Measurements from ENCODE around the gene FGD6.

FGD6 gene

DNA sequence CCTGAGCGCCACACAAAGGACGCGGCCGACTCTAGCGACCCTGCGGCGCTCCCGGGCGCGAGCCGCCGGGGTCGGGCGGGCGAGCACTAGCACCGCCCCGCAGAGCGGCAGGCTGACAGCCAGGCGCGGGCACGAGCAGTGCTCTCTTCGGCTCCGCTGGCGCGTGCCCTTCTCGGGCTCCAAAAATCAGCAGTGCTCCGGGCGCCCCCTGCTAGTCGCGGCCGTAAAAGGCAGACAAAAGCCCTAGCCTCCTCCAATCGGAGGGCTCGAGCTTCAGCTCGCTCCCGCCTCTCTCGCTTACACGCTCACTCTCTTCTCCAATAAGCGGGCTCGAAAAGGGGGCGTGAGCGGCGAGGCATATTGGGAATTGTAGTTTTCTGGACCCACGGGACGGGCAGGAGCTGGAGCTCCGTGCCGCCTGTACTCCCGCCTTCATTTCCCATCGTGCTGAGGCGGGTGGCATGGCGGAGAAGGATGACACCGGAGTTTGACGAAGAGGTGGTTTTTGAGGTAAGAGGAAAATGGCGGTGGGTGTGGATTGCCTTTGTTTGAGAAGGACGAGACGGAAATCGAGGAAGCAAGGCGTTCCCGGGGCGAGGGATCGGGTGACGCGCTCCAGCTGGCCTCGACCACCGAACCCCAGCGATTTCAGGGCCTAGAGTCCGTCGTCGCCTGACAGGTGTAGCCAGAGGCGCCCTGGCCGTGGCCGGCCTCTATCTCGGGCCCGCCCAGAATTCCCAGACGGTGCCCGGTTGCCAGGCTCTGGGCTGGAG, at the start of gene FGD6, which contains the start of gene VEZT:
Gene FGD6, minus strand, starts transcription at position 91 of the 773 bp plus-strand sequence. CDS start 227 bp downstream, outside the sequence.
Gene VEZT, plus strand, starts transcription at position 431 of the 773 bp plus-strand sequence. Its CDS starts 44 bp downstream, at position 475.
- Histone ChIP-seq H3K27me3 (ENCODE audit: insufficient read depth, insufficient read length) (no peaks in the 10 kb centered on the region), H3K4me3 (ENCODE audit: insufficient read length, low read depth) (peak within 1 kb of the TSS; percentile 94), H3K4me1 (ENCODE audit: insufficient read depth, insufficient read length) (no peaks in the 10 kb centered on the region), H3K36me3 (ENCODE audit: insufficient read depth, insufficient read length, low read length) (peaks cover 6% of the 10 kb centered on the region), H3K9ac (ENCODE audit: insufficient read length, low read depth) (peak within 1 kb of the TSS; percentile 92), H3K9me3 (ENCODE audit: insufficient read depth, low read length) (no peaks in the 10 kb centered on the region)
- TF ChIP-seq ZNF274 (IDR thresholded peaks at IDR 0.05; ENCODE audit: low read depth, low read length), result no peak
- peak; percentile 59 for TF ChIP-seq YY1 (IDR thresholded peaks at IDR 0.05; ENCODE audit: insufficient read depth, insufficient read length)
- DNase-seq (ENCODE audit: low read depth, low spot score), result peak; percentile 98

DNA sequence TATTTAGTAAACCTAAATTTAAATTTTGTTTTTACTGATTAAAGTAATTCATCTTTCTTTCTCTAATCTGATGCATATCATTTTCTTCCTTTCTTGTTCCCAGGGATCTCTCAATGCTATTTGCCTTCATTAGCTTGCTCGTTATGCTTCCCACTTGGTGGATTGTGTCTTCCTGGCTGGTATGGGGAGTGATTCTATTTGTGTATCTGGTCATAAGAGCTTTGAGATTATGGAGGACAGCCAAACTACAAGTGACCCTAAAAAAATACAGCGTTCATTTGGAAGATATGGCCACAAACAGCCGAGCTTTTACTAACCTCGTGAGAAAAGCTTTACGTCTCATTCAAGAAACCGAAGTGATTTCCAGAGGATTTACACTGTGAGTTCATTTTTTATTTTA, 49.0 kb upstream of the FGD6 start:
- H3K4me1 ChIP-seq (ENCODE audit: insufficient read depth, insufficient read length), result no peaks in the 10 kb centered on the region
- H3K4me3 ChIP-seq (ENCODE audit: insufficient read length, low read depth), result no peak overlapping the region
- peaks cover 63% of the 10 kb centered on the region for H3K36me3 ChIP-seq (ENCODE audit: insufficient read depth, insufficient read length, low read length)
- H3K9ac ChIP-seq (ENCODE audit: insufficient read length, low read depth), result no peak overlapping the region
- H3K27me3 ChIP-seq (ENCODE audit: insufficient read depth, insufficient read length), result no peaks in the 10 kb centered on the region
- TF ChIP-seq SUZ12 (IDR thresholded peaks at IDR 0.05; ENCODE audit: extremely low read depth, insufficient read depth, insufficient read length) (no peak), YY1 (IDR thresholded peaks at IDR 0.05; ENCODE audit: insufficient read depth, insufficient read length) (no peak), ZNF274 (IDR thresholded peaks at IDR 0.05; ENCODE audit: low read depth, low read length) (no peak)
- no peak for DNase-seq (ENCODE audit: low read depth, low spot score)
- no peaks in the 10 kb centered on the region for H3K9me3 ChIP-seq (ENCODE audit: insufficient read depth, low read length)

DNA sequence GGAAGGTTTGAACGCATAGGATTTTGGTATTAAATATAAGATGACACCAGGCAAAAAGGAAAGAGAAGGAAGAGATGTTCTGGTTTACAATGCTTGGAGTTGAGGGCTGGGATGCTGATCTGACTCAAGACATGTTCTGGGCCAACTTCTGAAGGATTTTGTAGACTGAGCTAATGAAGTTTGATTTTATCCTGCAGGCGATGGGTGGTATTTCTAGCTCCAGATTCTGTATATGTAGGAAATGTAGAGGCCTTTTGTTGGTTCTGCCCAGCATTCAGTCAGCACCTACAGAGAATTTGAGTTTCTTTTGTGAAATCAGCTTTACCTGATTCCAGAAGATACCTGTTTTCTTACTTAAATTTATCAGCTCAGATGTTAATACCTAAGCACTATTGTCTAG, 48.5 kb upstream of the FGD6 start:
- TF ChIP-seq YY1 (IDR thresholded peaks at IDR 0.05; ENCODE audit: insufficient read depth, insufficient read length) (no peak), SUZ12 (IDR thresholded peaks at IDR 0.05; ENCODE audit: extremely low read depth, insufficient read depth, insufficient read length) (no peak), ZNF274 (IDR thresholded peaks at IDR 0.05; ENCODE audit: low read depth, low read length) (no peak)
- no peaks in the 10 kb centered on the region for H3K4me1 ChIP-seq (ENCODE audit: insufficient read depth, insufficient read length)
- no peak overlapping the region for H3K9ac ChIP-seq (ENCODE audit: insufficient read length, low read depth)
- H3K4me3 ChIP-seq (ENCODE audit: insufficient read length, low read depth), result no peak overlapping the region
- H3K9me3 ChIP-seq (ENCODE audit: insufficient read depth, low read length), result no peaks in the 10 kb centered on the region
- H3K27me3 ChIP-seq (ENCODE audit: insufficient read depth, insufficient read length), result no peaks in the 10 kb centered on the region
- no peak for DNase-seq (ENCODE audit: low read depth, low spot score)
- H3K36me3 ChIP-seq (ENCODE audit: insufficient read depth, insufficient read length, low read length), result peaks cover 62% of the 10 kb centered on the region

- TF ChIP-seq YY1 (IDR thresholded peaks at IDR 0.05; ENCODE audit: insufficient read depth, insufficient read length), result no peak
- TF ChIP-seq SUZ12 (IDR thresholded peaks at IDR 0.05; ENCODE audit: extremely low read depth, insufficient read depth, insufficient read length), result no peak
- no peak for TF ChIP-seq ZNF274 (IDR thresholded peaks at IDR 0.05; ENCODE audit: low read depth, low read length)
- no peak for DNase-seq (ENCODE audit: low read depth, low spot score)
- no peaks in the 10 kb centered on the region for H3K27me3 ChIP-seq (ENCODE audit: insufficient read depth, insufficient read length)
These were observed 45.5 kb upstream of the FGD6 start for GRCh38 chr12:95262808-95263207.

GRCh38 chr12:95261109-95261508, 43.8 kb upstream of the FGD6 start:
- H3K9me3 ChIP-seq (ENCODE audit: insufficient read depth, low read length), result no peaks in the 10 kb centered on the region
- H3K9ac ChIP-seq (ENCODE audit: insufficient read length, low read depth), result no peak overlapping the region
- H3K4me1 ChIP-seq (ENCODE audit: insufficient read depth, insufficient read length), result no peaks in the 10 kb centered on the region
- TF ChIP-seq YY1 (IDR thresholded peaks at IDR 0.05; ENCODE audit: insufficient read depth, insufficient read length) (no peak), ZNF274 (IDR thresholded peaks at IDR 0.05; ENCODE audit: low read depth, low read length) (no peak), SUZ12 (IDR thresholded peaks at IDR 0.05; ENCODE audit: extremely low read depth, insufficient read depth, insufficient read length) (no peak)
- no peaks in the 10 kb centered on the region for H3K27me3 ChIP-seq (ENCODE audit: insufficient read depth, insufficient read length)
- no peak for DNase-seq (ENCODE audit: low read depth, low spot score)
- no peak overlapping the region for H3K4me3 ChIP-seq (ENCODE audit: insufficient read length, low read depth)
- peaks cover 59% of the 10 kb centered on the region for H3K36me3 ChIP-seq (ENCODE audit: insufficient read depth, insufficient read length, low read length)

More at GRCh38 chr12:95262808-95263207, 45.5 kb upstream of the FGD6 start:
- Histone ChIP-seq H3K36me3 (ENCODE audit: insufficient read depth, insufficient read length, low read length) (peaks cover 66% of the 10 kb centered on the region), H3K9ac (ENCODE audit: insufficient read length, low read depth) (no peak overlapping the region), H3K9me3 (ENCODE audit: insufficient read depth, low read length) (no peaks in the 10 kb centered on the region), H3K4me1 (ENCODE audit: insufficient read depth, insufficient read length) (no peaks in the 10 kb centered on the region), H3K4me3 (ENCODE audit: insufficient read length, low read depth) (no peak overlapping the region)

DNA sequence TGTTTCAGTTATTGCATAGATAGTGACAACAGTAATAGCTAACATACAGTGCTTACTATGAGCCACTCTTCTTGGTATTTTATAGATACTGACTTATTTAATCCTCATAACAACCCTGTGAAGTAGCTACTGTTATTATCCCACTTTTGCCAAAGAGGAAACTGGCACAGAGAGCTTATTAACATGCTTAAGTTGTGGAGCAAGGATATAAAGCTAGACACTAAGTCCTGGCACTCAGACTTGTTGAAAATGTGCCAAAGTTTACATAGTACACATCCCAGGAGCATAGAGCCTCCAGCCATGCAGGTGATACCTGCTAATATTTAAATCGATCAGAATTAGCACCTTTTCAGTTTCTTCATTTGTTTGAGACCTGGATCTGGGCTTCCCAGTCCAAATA, 42.1 kb upstream of the FGD6 start:
- H3K27me3 ChIP-seq (ENCODE audit: insufficient read depth, insufficient read length), result no peaks in the 10 kb centered on the region
- H3K36me3 ChIP-seq (ENCODE audit: insufficient read depth, insufficient read length, low read length), result peaks cover 59% of the 10 kb centered on the region
- no peaks in the 10 kb centered on the region for H3K9me3 ChIP-seq (ENCODE audit: insufficient read depth, low read length)
- no peak overlapping the region for H3K9ac ChIP-seq (ENCODE audit: insufficient read length, low read depth)
- DNase-seq (ENCODE audit: low read depth, low spot score), result no peak
- H3K4me1 ChIP-seq (ENCODE audit: insufficient read depth, insufficient read length), result no peaks in the 10 kb centered on the region
- H3K4me3 ChIP-seq (ENCODE audit: insufficient read length, low read depth), result no peak overlapping the region
- TF ChIP-seq SUZ12 (IDR thresholded peaks at IDR 0.05; ENCODE audit: extremely low read depth, insufficient read depth, insufficient read length) (no peak), YY1 (IDR thresholded peaks at IDR 0.05; ENCODE audit: insufficient read depth, insufficient read length) (no peak), ZNF274 (IDR thresholded peaks at IDR 0.05; ENCODE audit: low read depth, low read length) (no peak)

- TF ChIP-seq ZNF274 (IDR thresholded peaks at IDR 0.05; ENCODE audit: low read depth, low read length) (no peak), YY1 (IDR thresholded peaks at IDR 0.05; ENCODE audit: insufficient read depth, insufficient read length) (no peak), SUZ12 (IDR thresholded peaks at IDR 0.05; ENCODE audit: extremely low read depth, insufficient read depth, insufficient read length) (no peak)
- Histone ChIP-seq H3K27me3 (ENCODE audit: insufficient read depth, insufficient read length) (no peaks in the 10 kb centered on the region), H3K4me1 (ENCODE audit: insufficient read depth, insufficient read length) (no peaks in the 10 kb centered on the region), H3K9me3 (ENCODE audit: insufficient read depth, low read length) (no peaks in the 10 kb centered on the region), H3K36me3 (ENCODE audit: insufficient read depth, insufficient read length, low read length) (peaks cover 59% of the 10 kb centered on the region), H3K9ac (ENCODE audit: insufficient read length, low read depth) (no peak overlapping the region), H3K4me3 (ENCODE audit: insufficient read length, low read depth) (no peak overlapping the region)
- DNase-seq (ENCODE audit: low read depth, low spot score), result no peak
These were observed 41.5 kb upstream of the FGD6 start for GRCh38 chr12:95258803-95259202.

Measured in NT2/D1 (cell line).